Astrocyte (in vitro differentiated cells and primary cell): ENCODE results near the gene SCART1. TPM values are rescaled to one million over a fixed set of nuclear protein-coding genes. Genes with fewer than 3 reads are reported as not detected.

Source experiments
- DNase-seq: peaks from one replicate; pipeline ENCODE4 v3.0.0-alpha.2; 2010; ENCODE audit warnings: low read depth
- FAIRE-seq: peaks from 2 replicates; lab custom pipeline; 2011; peaks lifted over from hg19 to GRCh38; lab: Jason Lieb, UNC
- H2AFZ ChIP-seq: 2 replicates; pipeline ENCODE4 v1.6.0; 2012; ENCODE audit warnings: low read depth, low read length, inconsistent platforms
- H3K27ac ChIP-seq: 2 replicates; pipeline ENCODE4 v1.5.1; 2011; ENCODE audit warnings: low read depth, low read length, inconsistent platforms
- H3K27me3 ChIP-seq: 2 replicates; pipeline ENCODE4 v1.6.0; 2011; ENCODE audit warnings: low read length, inconsistent platforms; ENCODE audit not compliant: insufficient read depth
- H3K36me3 ChIP-seq: 2 replicates; pipeline ENCODE4 v1.5.1; 2011; ENCODE audit warnings: low read length, inconsistent platforms; ENCODE audit not compliant: insufficient read depth
- H3K4me1 ChIP-seq: 2 replicates; pipeline ENCODE4 v1.5.1; 2011; ENCODE audit warnings: low read length, inconsistent platforms; ENCODE audit not compliant: insufficient read depth
- H3K4me2 ChIP-seq: 2 replicates; pipeline ENCODE4 v1.6.0; 2012; ENCODE audit warnings: low read length, inconsistent platforms
- H3K4me3 ChIP-seq: 2 replicates; pipeline ENCODE4 v1.5.1; 2011; ENCODE audit warnings: low read depth, mild to moderate bottlenecking, low read length, inconsistent platforms; ENCODE audit not compliant: insufficient read depth
- H3K79me2 ChIP-seq: 2 replicates; pipeline ENCODE4 v1.6.0; 2012; ENCODE audit warnings: mild to moderate bottlenecking, low read length, inconsistent platforms; ENCODE audit not compliant: insufficient read depth
- H3K9ac ChIP-seq: 2 replicates; pipeline ENCODE4 v1.6.0; 2012; ENCODE audit warnings: mild to moderate bottlenecking, low read length, inconsistent platforms
- H3K9me3 ChIP-seq: 2 replicates; pipeline ENCODE4 v1.5.1; 2012; ENCODE audit warnings: low read depth, mild to moderate bottlenecking, low read length, inconsistent platforms; ENCODE audit not compliant: insufficient read depth
- H4K20me1 ChIP-seq: 2 replicates; pipeline ENCODE4 v1.6.0; 2012; ENCODE audit warnings: low read length, inconsistent platforms; ENCODE audit not compliant: insufficient read depth
- H3K27ac Mint-ChIP-seq: one replicate; pipeline ENCODE4 v1.8.0; 2021; ENCODE audit warnings: mild to moderate bottlenecking, mixed read lengths; ENCODE audit not compliant: unreplicated experiment
- H3K27me3 Mint-ChIP-seq: one replicate; pipeline ENCODE4 v1.8.0; 2021; ENCODE audit warnings: low read depth, mixed read lengths; ENCODE audit not compliant: unreplicated experiment
- H3K36me3 Mint-ChIP-seq: one replicate; pipeline ENCODE4 v1.8.0; 2021; ENCODE audit warnings: low read depth, mixed read lengths; ENCODE audit not compliant: unreplicated experiment
- H3K4me1 Mint-ChIP-seq: one replicate; pipeline ENCODE4 v1.8.0; 2021; ENCODE audit warnings: low read depth, mixed read lengths; ENCODE audit not compliant: unreplicated experiment
- H3K4me3 Mint-ChIP-seq: one replicate; pipeline ENCODE4 v1.8.0; 2021; ENCODE audit warnings: mild to moderate bottlenecking, moderate library complexity, mixed read lengths; ENCODE audit not compliant: unreplicated experiment
- H3K9me3 Mint-ChIP-seq: one replicate; pipeline ENCODE4 v1.8.0; 2021; ENCODE audit warnings: mild to moderate bottlenecking, mixed read lengths; ENCODE audit not compliant: unreplicated experiment
- EZH2 ChIP-seq: IDR thresholded peaks from 2 replicates; pipeline ENCODE4 v1.6.1; 2012; ENCODE audit warnings: mild to moderate bottlenecking, low read length, inconsistent platforms; ENCODE audit not compliant: insufficient read depth
- total RNA-seq: library from RNA; stranded (reverse); gene quantifications from 2 replicates; pipeline ENCODE4 v1.2.1, GENCODE V29; 2021
- TF ChIP-seq, protein P1 (sequence below): IDR thresholded peaks from 2 replicates; pipeline ENCODE4 v1.5.1; 2011; ENCODE audit warnings: low read depth, mild to moderate bottlenecking, inconsistent platforms, low read length, moderate library complexity; ENCODE audit not compliant: insufficient read depth

The SCART1 gene
- total RNA-seq, 1 donor from 2014 or later: 0.50 TPM

DNA sequence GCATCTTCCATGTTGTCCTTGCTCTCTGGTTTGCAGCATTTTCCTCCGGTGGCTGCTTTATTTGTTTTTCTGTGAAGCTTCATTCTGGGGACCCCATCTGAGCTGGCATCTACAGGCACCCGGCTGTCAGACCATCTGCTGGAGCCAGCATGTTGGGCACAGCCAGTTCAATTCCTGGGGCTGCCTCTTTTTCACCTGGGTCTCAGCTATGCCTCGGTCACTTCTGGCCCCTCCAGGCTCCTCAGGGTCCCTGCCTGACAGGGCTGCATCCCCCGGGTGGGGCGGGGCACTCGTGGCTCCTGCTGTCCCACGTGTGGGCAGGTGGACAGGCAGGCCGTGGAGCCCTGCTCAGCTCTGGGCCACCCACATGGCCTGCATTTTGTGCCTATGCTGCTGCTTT, 8.1 kb downstream of the SCART1 start:
- H3K36me3 Mint-ChIP-seq: peaks cover 4% of the 10 kb centered on the region
- Histone ChIP-seq H3K36me3 (no peaks in the 10 kb centered on the region), H3K27ac (no peak overlapping the region), H2AFZ (no peak overlapping the region), H3K4me2 (no peak overlapping the region), H3K9me3 (peaks cover 5% of the 10 kb centered on the region), H3K79me2 (no peaks in the 10 kb centered on the region), H3K27me3 (no peaks in the 10 kb centered on the region), H3K4me1 (no peaks in the 10 kb centered on the region), H3K4me3 (no peak overlapping the region), H3K9ac (no peak overlapping the region), H4K20me1 (no peaks in the 10 kb centered on the region)
- DNase-seq (no peak), FAIRE-seq (no peak)
- peaks cover 5% of the 10 kb centered on the region for H3K9me3 Mint-ChIP-seq
- TF ChIP-seq, protein P1, sequence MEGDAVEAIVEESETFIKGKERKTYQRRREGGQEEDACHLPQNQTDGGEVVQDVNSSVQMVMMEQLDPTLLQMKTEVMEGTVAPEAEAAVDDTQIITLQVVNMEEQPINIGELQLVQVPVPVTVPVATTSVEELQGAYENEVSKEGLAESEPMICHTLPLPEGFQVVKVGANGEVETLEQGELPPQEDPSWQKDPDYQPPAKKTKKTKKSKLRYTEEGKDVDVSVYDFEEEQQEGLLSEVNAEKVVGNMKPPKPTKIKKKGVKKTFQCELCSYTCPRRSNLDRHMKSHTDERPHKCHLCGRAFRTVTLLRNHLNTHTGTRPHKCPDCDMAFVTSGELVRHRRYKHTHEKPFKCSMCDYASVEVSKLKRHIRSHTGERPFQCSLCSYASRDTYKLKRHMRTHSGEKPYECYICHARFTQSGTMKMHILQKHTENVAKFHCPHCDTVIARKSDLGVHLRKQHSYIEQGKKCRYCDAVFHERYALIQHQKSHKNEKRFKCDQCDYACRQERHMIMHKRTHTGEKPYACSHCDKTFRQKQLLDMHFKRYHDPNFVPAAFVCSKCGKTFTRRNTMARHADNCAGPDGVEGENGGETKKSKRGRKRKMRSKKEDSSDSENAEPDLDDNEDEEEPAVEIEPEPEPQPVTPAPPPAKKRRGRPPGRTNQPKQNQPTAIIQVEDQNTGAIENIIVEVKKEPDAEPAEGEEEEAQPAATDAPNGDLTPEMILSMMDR: no peak
- no peak for TF ChIP-seq EZH2
- no peak overlapping the region for H3K4me3 Mint-ChIP-seq
- H3K27ac Mint-ChIP-seq: no peak overlapping the region
- H3K4me1 Mint-ChIP-seq: no peaks in the 10 kb centered on the region
- H3K27me3 Mint-ChIP-seq: peaks cover 18% of the 10 kb centered on the region

DNA sequence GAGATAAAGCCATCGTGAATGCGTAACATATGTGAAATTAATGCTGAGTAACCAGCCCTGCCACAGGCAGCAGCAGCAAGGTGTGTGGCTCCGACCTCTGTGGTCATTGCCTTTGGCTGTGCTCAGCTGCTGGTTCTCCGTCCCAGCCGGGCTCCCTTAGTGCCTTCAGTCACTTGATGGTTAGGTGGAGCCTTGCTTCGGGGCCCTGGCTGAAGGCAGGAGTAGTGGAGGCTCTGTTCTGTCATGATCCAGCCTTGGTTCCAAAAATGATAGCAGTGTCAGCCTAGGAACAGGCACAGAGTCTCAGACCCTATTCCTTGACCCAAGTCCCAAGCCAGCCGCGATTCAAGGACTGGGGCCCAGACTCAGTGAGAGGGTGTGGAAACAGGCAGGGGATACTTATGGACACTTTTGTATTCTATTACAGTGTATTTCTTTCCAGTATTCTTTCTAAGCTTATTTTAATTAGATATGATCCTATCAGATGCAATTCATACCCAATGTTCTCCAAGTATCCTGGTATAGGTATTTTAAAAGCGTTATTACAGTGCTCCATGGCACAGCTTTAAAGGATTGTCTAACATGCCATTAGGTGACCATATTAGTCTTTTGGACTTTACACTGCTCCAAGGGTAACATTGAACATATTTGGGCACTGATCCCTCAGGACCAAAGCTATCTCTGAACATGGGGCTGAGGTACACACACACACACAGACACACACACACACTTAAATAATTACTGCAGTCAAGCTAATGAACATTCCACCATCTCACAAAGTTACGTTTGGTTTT, 9.0 kb downstream of the SCART1 start:
- no peaks in the 10 kb centered on the region for H3K4me1 Mint-ChIP-seq
- no peak overlapping the region for H3K4me3 ChIP-seq
- no peak overlapping the region for H3K27ac Mint-ChIP-seq
- H3K79me2 ChIP-seq: no peaks in the 10 kb centered on the region
- FAIRE-seq (no peak), DNase-seq (no peak)
- H3K36me3 Mint-ChIP-seq: peaks cover 7% of the 10 kb centered on the region
- peaks cover 9% of the 10 kb centered on the region for H3K9me3 Mint-ChIP-seq
- no peaks in the 10 kb centered on the region for H4K20me1 ChIP-seq
- H3K4me1 ChIP-seq: no peaks in the 10 kb centered on the region
- H2AFZ ChIP-seq: no peak overlapping the region
- no peaks in the 10 kb centered on the region for H3K27me3 ChIP-seq
- H3K9me3 ChIP-seq: peaks cover 5% of the 10 kb centered on the region
- H3K4me3 Mint-ChIP-seq: no peak overlapping the region
- no peaks in the 10 kb centered on the region for H3K36me3 ChIP-seq
- H3K4me2 ChIP-seq: no peak overlapping the region
- peaks cover 27% of the 10 kb centered on the region for H3K27me3 Mint-ChIP-seq
- no peak overlapping the region for H3K9ac ChIP-seq
- H3K27ac ChIP-seq: no peak overlapping the region
- TF ChIP-seq, protein P1: no peak

DNA sequence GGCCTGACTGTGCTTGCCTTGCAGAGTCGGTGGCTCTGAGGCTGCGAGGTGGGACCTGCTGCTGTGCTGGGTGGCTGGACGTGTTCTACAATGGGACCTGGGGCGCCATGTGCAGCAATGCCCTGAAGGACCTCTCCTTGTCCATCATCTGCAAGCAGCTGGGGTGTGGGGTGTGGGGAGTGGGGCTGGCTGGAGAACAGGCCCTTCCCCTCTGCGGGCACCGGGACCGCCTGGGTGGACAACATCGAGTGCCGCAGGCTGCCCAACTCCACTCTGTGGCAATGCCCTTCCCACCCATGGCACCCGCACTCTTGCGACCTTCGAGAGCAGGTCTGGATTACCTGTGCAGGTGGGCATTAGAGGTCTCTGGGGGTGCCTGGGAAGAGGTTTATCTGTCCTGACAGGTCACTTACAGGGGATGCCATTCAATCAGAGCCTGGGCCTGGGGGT, 10.9 kb downstream of the SCART1 start:
- no peak for DNase-seq
- H3K27me3 ChIP-seq: no peaks in the 10 kb centered on the region
- no peaks in the 10 kb centered on the region for H3K36me3 ChIP-seq
- H2AFZ ChIP-seq: no peak overlapping the region
- no peaks in the 10 kb centered on the region for H3K4me1 ChIP-seq
- Mint-ChIP-seq H3K27ac (no peak overlapping the region), H3K36me3 (peaks cover 7% of the 10 kb centered on the region), H3K4me3 (no peak overlapping the region), H3K9me3 (peaks cover 12% of the 10 kb centered on the region), H3K4me1 (no peaks in the 10 kb centered on the region), H3K27me3 (peaks cover 32% of the 10 kb centered on the region)
- no peak overlapping the region for H3K4me3 ChIP-seq
- no peak for FAIRE-seq
- no peak overlapping the region for H3K9ac ChIP-seq
- H3K9me3 ChIP-seq: no peaks in the 10 kb centered on the region
- H4K20me1 ChIP-seq: no peaks in the 10 kb centered on the region
- H3K27ac ChIP-seq: no peak overlapping the region
- H3K4me2 ChIP-seq: no peak overlapping the region
- H3K79me2 ChIP-seq: no peaks in the 10 kb centered on the region
- TF ChIP-seq, protein P1: no peak
- TF ChIP-seq EZH2: no peak
